SK-N-SH (cell line): ENCODE data around the gene CDX2. TPM values are rescaled to one million over a fixed set of nuclear protein-coding genes. Genes with fewer than 3 reads are reported as not detected.

Source experiments
- CTCF ChIA-PET: fragments of 300-600, 350-600 bp; formaldehyde crosslinking; extraction: SDS; loops from one replicate; lab custom pipeline; 2021; lab: Yijun Ruan, JAX
- POLR2A ChIA-PET: fragments of 350-600 bp; sonication (Branson Sonifier 250); formaldehyde crosslinking; extraction: SDS; loops from one replicate; lab custom pipeline; 2020; ENCODE audit warnings: antibody characterized with exemption, inconsistent platforms; lab: Yijun Ruan, JAX
- DNase-seq: peaks from one replicate; pipeline ENCODE4 v3.0.0; 2012
- H2AFZ ChIP-seq: fragments of 200-600 bp; sonication (generic); 2 replicates; pipeline ENCODE4 v1.8.1; 2016; ENCODE audit warnings: antibody characterized with exemption, mild to moderate bottlenecking, low read depth
- H3F3A ChIP-seq: fragments of 200-600 bp; sonication (generic); replicated peaks from 2 replicates; pipeline ENCODE3; 2016; ENCODE audit warnings: antibody characterized with exemption, mild to moderate bottlenecking; ENCODE audit not compliant: insufficient read depth
- H3K27ac ChIP-seq, 2 experiments: fragments of 200-500 bp in 1 of 2; fragments of 200-600 bp in 1 of 2; sonication (Bioruptor generic) in 1 of 2; sonication (generic), shearing (Covaris generic) in 1 of 2; 2 replicates each; pipeline versions ENCODE4 v1.5.1 to v1.6.1; 2014 to 2016; ENCODE audit warnings: low read depth in 2 of 2, inconsistent platforms in 1 of 2, low read length in 1 of 2, mild to moderate bottlenecking in 1 of 2, mixed read lengths in 1 of 2
- H3K27me3 ChIP-seq: fragments of 200-600 bp; sonication (generic), shearing (Covaris generic); 2 replicates; pipeline ENCODE4 v1.6.1; 2016; ENCODE audit warnings: mixed run types; ENCODE audit not compliant: insufficient read depth
- H3K36me3 ChIP-seq, 2 experiments: fragments of 200-500 bp in 1 of 2; fragments of 200-600 bp in 1 of 2; sonication (Bioruptor generic) in 1 of 2; sonication (generic) in 1 of 2; replicated peaks in 1 of 2; 2 replicates each; pipeline versions ENCODE3 to v1.5.1; 2014 to 2016; ENCODE audit warnings: low read length in 1 of 2, mild to moderate bottlenecking in 1 of 2; ENCODE audit not compliant: insufficient read depth in 2 of 2, control insufficient read depth in 1 of 2
- H3K4me1 ChIP-seq, 2 experiments: fragments of 200-500 bp in 1 of 2; fragments of 200-600 bp in 1 of 2; sonication (Bioruptor generic) in 1 of 2; sonication (generic), shearing (Covaris generic) in 1 of 2; 2 replicates each; pipeline versions ENCODE4 v1.5.1 to v1.6.1; 2014 to 2016; ENCODE audit warnings: low read depth in 1 of 2, low read length in 1 of 2, mixed run types in 1 of 2; ENCODE audit not compliant: insufficient read depth in 2 of 2, control insufficient read depth in 1 of 2
- H3K4me2 ChIP-seq: fragments of 200-600 bp; sonication (generic), shearing (Covaris generic); 2 replicates; pipeline ENCODE4 v1.6.1; 2017; ENCODE audit warnings: mixed run types
- H3K4me3 ChIP-seq, 2 experiments: fragments of 200-500 bp in 1 of 2; fragments of 200-600 bp in 1 of 2; sonication (Bioruptor generic) in 1 of 2; sonication (generic), shearing (Covaris generic) in 1 of 2; 2 replicates each; pipeline versions ENCODE4 v1.5.1 to v1.8.1; 2014 to 2016; ENCODE audit warnings: low read depth in 2 of 2, inconsistent platforms in 1 of 2, low read length in 1 of 2, mild to moderate bottlenecking in 1 of 2, mixed read lengths in 1 of 2, moderate library complexity in 1 of 2
- H3K79me2 ChIP-seq: fragments of 200-600 bp; sonication (generic); 2 replicates; pipeline ENCODE4 v1.8.1; 2017; ENCODE audit warnings: mild to moderate bottlenecking; ENCODE audit not compliant: insufficient read depth
- H3K9ac ChIP-seq: fragments of 200-600 bp; sonication (generic); 2 replicates; pipeline ENCODE4 v1.6.1; 2017; ENCODE audit warnings: mixed run types
- H3K9me2 ChIP-seq: fragments of 200-600 bp; sonication (generic); 2 replicates; pipeline ENCODE4 v1.6.1; 2017; ENCODE audit warnings: mixed run types
- H3K9me3 ChIP-seq: fragments of 200-600 bp; sonication (generic); 2 replicates; pipeline ENCODE4 v1.6.1; 2017; ENCODE audit warnings: mixed run types, mild to moderate bottlenecking, moderate library complexity
- H4K20me1 ChIP-seq: fragments of 200-600 bp; sonication (generic); 2 replicates; pipeline ENCODE4 v1.6.1; 2017; ENCODE audit warnings: mild to moderate bottlenecking, mixed run types; ENCODE audit not compliant: insufficient read depth
- CTCF ChIP-seq: fragments of 200-600 bp; sonication (generic); IDR thresholded peaks from 2 replicates; pipeline ENCODE4 v1.6.1; 2017; ENCODE audit warnings: antibody characterized with exemption, mild to moderate bottlenecking, moderate library complexity
- ELF1 ChIP-seq: IDR thresholded peaks from 2 replicates; pipeline ENCODE4 v1.4.0; 2012
- EP300 ChIP-seq, 2 experiments: IDR thresholded peaks; 2 replicates each; pipeline versions ENCODE4 v1.4.0 to v1.6.1; 2012; ENCODE audit warnings: borderline replicate concordance in 1 of 2, low read depth in 1 of 2, low read length in 1 of 2
- GATA2 ChIP-seq: sonication (generic); formaldehyde crosslinking; IDR thresholded peaks from 2 replicates; pipeline ENCODE4 v1.5.0; 2020; ENCODE audit warnings: mild to moderate bottlenecking, missing genetic modification reagents
- IRF3 ChIP-seq: fragments of 150-350 bp; IDR thresholded peaks from 2 replicates; pipeline ENCODE4 v1.6.1; 2016; ENCODE audit warnings: mild to moderate bottlenecking, low read depth, low read length
- JUND ChIP-seq: IDR thresholded peaks from 2 replicates; pipeline ENCODE4 v1.4.0; 2012
- MAX ChIP-seq: IDR thresholded peaks from 2 replicates; pipeline ENCODE4 v1.4.0; 2012; ENCODE audit warnings: low read depth
- MEF2A ChIP-seq: IDR thresholded peaks from 2 replicates; pipeline ENCODE4 v1.4.0; 2012; ENCODE audit warnings: low read depth, borderline replicate concordance
- NFIC ChIP-seq: IDR thresholded peaks from 2 replicates; pipeline ENCODE4 v1.4.0; 2012; ENCODE audit warnings: borderline replicate concordance
- NRF1 ChIP-seq: IDR thresholded peaks from 2 replicates; pipeline ENCODE4 v1.6.1; 2012; ENCODE audit warnings: low read depth, mild to moderate bottlenecking, low read length
- RAD21 ChIP-seq: IDR thresholded peaks from 2 replicates; pipeline ENCODE4 v1.6.1; 2012; ENCODE audit warnings: mild to moderate bottlenecking, low read length
- RXRA ChIP-seq: IDR thresholded peaks from 2 replicates; pipeline ENCODE4 v1.4.0; 2012; ENCODE audit warnings: low read depth, mild to moderate bottlenecking, borderline replicate concordance
- TAF1 ChIP-seq: IDR thresholded peaks from 2 replicates; pipeline ENCODE4 v1.6.1; 2012; ENCODE audit warnings: low read depth, mild to moderate bottlenecking, low read length, moderate library complexity, borderline replicate concordance
- TEAD4 ChIP-seq: IDR thresholded peaks from 2 replicates; pipeline ENCODE4 v1.4.0; 2012; ENCODE audit warnings: mild to moderate bottlenecking, borderline replicate concordance; ENCODE audit not compliant: insufficient read depth
- USF1 ChIP-seq: IDR thresholded peaks from 2 replicates; pipeline ENCODE4 v1.4.0; 2012; ENCODE audit warnings: low read depth, borderline replicate concordance
- YY1 ChIP-seq: IDR thresholded peaks from 2 replicates; pipeline ENCODE4 v1.4.0; 2012; ENCODE audit warnings: low read depth, mild to moderate bottlenecking
- WGBS: methylation state at CpG from one replicate; pipeline ENCODE4 v1.1.6; 2017; ENCODE audit warnings: low lambda C conversion rate; 5-methylcytosine and 5-hydroxymethylcytosine counted together
- polyA plus RNA-seq, 3 experiments: library from polyadenylated mRNA; depleted of rRNA; stranded (reverse); fragments of >200 nt; gene quantifications; 2 replicates each; pipeline ENCODE4 v1.2.3, GENCODE V29; 2012
- TF ChIP-seq, protein P1 (sequence below): IDR thresholded peaks from 2 replicates; pipeline ENCODE4 v1.6.1; 2012; ENCODE audit warnings: mild to moderate bottlenecking, low read depth, low read length, moderate library complexity
- TF ChIP-seq, protein P2 (sequence below): IDR thresholded peaks from 2 replicates; pipeline ENCODE4 v1.4.0; 2012; ENCODE audit warnings: low read depth, borderline replicate concordance

The CDX2 gene
- polyA plus RNA-seq, 1 of the 3 experiments (the other 2 are of a cell fraction) = not detected

DNA sequence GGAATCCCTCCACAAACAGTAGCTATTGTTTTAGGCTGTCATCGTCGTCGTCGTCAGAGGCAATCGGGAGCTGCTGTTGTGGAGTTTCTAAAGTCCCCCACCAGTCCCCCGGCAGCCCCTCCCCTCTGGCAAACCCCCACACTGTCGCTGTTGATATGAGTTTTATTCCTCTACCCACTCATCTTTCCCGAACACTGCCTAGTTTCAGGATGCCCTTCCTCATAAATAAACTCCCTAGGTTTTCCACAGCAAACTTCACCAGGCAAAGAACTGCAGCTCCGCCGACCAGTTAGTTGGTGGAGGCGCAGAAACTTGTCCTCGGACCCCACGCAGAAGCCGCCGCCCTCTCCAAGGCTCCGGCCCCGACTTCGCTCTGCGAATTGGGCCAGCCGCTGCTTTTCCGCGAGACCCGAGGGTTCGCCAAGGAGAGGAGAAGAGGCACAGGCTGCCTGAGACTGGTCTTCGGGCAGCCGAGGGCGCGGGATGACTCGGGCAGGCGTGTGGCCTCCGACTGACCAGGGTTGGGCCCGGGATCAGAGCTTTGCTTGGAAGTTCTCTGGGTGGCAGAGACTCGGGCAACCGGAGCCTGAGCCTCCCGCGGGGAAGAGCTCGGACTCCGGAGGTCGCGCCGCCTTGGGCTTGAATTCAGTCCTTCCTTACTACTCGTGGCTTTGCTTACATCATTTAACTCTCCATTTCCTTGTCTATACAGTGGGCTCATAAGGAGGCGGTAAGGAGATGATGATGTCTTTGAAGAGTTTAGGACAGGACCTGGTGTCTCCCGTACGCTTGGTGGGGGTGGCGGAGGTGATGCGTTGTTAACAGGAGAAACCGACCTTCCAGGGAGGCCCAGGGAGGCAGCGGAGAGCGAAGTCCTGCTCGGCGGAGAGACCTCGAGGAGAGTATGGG, 41.4 kb downstream of the CDX2 start:
- Histone ChIP-seq H3K4me2 (no peak overlapping the region), H3F3A (no peaks in the 10 kb centered on the region), H3K79me2 (no peaks in the 10 kb centered on the region), H3K9ac (no peak overlapping the region), H3K4me3 (no peak overlapping the region), H3K9me2 (no peaks in the 10 kb centered on the region), H3K27ac (no peak overlapping the region), H4K20me1 (no peaks in the 10 kb centered on the region), H3K9me3 (no peaks in the 10 kb centered on the region), H3K4me1 (no peaks in the 10 kb centered on the region), H2AFZ (no peak overlapping the region), H3K27me3 (peaks cover 84% of the 10 kb centered on the region), H3K36me3 (no peaks in the 10 kb centered on the region)
- WGBS = 19% methylated on average over 48 of the region's 53 CpGs
- no peak for DNase-seq
- CTCF ChIA-PET = interaction anchor here (1.6 kb wide), 2 partner anchors 11 to 25 kb away, joined by 4 to 5 read pairs; no protein-coding TSS in a partner anchor
- POLR2A ChIA-PET = no interaction called here
- no peak for TF ChIP-seq RXRA
- no peak for TF ChIP-seq NRF1
- no peak for TF ChIP-seq TEAD4
- TF ChIP-seq YY1 = no peak
- TF ChIP-seq ELF1 = no peak
- no peak for TF ChIP-seq CTCF
- no peak for TF ChIP-seq USF1
- TF ChIP-seq GATA2 = no peak
- TF ChIP-seq EP300 (IDR thresholded peaks at IDR 0.05; ENCODE audit: borderline replicate concordance in 1 of 2, low read depth in 1 of 2, low read length in 1 of 2) = no peak
- TF ChIP-seq IRF3 = no peak
- TF ChIP-seq RAD21 = no peak
- TF ChIP-seq TAF1 = no peak
- TF ChIP-seq, protein P1, sequence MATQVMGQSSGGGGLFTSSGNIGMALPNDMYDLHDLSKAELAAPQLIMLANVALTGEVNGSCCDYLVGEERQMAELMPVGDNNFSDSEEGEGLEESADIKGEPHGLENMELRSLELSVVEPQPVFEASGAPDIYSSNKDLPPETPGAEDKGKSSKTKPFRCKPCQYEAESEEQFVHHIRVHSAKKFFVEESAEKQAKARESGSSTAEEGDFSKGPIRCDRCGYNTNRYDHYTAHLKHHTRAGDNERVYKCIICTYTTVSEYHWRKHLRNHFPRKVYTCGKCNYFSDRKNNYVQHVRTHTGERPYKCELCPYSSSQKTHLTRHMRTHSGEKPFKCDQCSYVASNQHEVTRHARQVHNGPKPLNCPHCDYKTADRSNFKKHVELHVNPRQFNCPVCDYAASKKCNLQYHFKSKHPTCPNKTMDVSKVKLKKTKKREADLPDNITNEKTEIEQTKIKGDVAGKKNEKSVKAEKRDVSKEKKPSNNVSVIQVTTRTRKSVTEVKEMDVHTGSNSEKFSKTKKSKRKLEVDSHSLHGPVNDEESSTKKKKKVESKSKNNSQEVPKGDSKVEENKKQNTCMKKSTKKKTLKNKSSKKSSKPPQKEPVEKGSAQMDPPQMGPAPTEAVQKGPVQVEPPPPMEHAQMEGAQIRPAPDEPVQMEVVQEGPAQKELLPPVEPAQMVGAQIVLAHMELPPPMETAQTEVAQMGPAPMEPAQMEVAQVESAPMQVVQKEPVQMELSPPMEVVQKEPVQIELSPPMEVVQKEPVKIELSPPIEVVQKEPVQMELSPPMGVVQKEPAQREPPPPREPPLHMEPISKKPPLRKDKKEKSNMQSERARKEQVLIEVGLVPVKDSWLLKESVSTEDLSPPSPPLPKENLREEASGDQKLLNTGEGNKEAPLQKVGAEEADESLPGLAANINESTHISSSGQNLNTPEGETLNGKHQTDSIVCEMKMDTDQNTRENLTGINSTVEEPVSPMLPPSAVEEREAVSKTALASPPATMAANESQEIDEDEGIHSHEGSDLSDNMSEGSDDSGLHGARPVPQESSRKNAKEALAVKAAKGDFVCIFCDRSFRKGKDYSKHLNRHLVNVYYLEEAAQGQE = no peak
- TF ChIP-seq, protein P2, sequence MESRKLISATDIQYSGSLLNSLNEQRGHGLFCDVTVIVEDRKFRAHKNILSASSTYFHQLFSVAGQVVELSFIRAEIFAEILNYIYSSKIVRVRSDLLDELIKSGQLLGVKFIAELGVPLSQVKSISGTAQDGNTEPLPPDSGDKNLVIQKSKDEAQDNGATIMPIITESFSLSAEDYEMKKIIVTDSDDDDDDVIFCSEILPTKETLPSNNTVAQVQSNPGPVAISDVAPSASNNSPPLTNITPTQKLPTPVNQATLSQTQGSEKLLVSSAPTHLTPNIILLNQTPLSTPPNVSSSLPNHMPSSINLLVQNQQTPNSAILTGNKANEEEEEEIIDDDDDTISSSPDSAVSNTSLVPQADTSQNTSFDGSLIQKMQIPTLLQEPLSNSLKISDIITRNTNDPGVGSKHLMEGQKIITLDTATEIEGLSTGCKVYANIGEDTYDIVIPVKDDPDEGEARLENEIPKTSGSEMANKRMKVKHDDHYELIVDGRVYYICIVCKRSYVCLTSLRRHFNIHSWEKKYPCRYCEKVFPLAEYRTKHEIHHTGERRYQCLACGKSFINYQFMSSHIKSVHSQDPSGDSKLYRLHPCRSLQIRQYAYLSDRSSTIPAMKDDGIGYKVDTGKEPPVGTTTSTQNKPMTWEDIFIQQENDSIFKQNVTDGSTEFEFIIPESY = no peak
- TF ChIP-seq MAX = no peak
- TF ChIP-seq NFIC = no peak
- TF ChIP-seq MEF2A = no peak
- TF ChIP-seq JUND = no peak
- TF ChIP-seq, all 33 proteins: peak for 0
